Activated B cell treated with CpG ODN at 0.5 μM for 24 hours (primary cell): ENCODE measurements around the gene GSN. TPM values are rescaled to one million over a fixed set of nuclear protein-coding genes. Genes with fewer than 3 reads are reported as not detected.
A peak's percentile ranks its signal among the peaks of the same experiment; 100 is the strongest.

Source experiments
- ATAC-seq: fragments of 200-7000 bp; cut with Tn5 transposase; one replicate; pipeline ENCODE4 v1.10.0; 2021; ENCODE audit warnings: low read depth, mild to moderate bottlenecking, moderate library complexity
- CTCF ChIA-PET: fragments of 350-600 bp; sonication (Branson Sonifier 250); formaldehyde crosslinking; loops from one replicate; lab custom pipeline; 2021; ENCODE audit warnings: antibody characterized with exemption; lab: Charles Lee
- POLR2A ChIA-PET: fragments of 350-600 bp; sonication (Branson Sonifier 250); formaldehyde crosslinking; loops from one replicate; lab custom pipeline; 2021; ENCODE audit warnings: antibody characterized with exemption; lab: Charles Lee
- DNase-seq: peaks from one replicate; pipeline ENCODE4 v3.0.0; 2022
- H3K27ac Mint-ChIP-seq: one replicate; pipeline ENCODE4 v1.8.0; 2020; ENCODE audit warnings: mixed read lengths
- H3K27me3 Mint-ChIP-seq: one replicate; pipeline ENCODE4 v1.8.0; 2021; ENCODE audit warnings: mixed read lengths
- H3K36me3 Mint-ChIP-seq: one replicate; pipeline ENCODE4 v1.8.0; 2021; ENCODE audit warnings: low read depth, mixed read lengths
- H3K4me1 Mint-ChIP-seq: one replicate; pipeline ENCODE4 v1.8.0; 2021; ENCODE audit warnings: mixed read lengths
- H3K4me3 Mint-ChIP-seq: one replicate; pipeline ENCODE4 v1.8.0; 2020; ENCODE audit warnings: mild to moderate bottlenecking, mixed read lengths
- H3K9me3 Mint-ChIP-seq: one replicate; pipeline ENCODE4 v1.8.0; 2020; ENCODE audit warnings: mixed read lengths
- intact Hi-C: fragments of 100-400 bp; cut with micrococcal nuclease; formaldehyde crosslinking; loops from one replicate; pipeline ENCODE4 v1.15.1; 2024
- total RNA-seq: library from RNA; stranded (reverse); gene quantifications from 2 replicates; pipeline ENCODE4 v1.2.3, GENCODE V29; 2022
- TF ChIP-seq, protein P1 (sequence below): fragments of 200-600 bp; IDR thresholded peaks from one replicate; pipeline ENCODE4 v1.8.0; 2022; ENCODE audit warnings: antibody characterized with exemption, mild to moderate bottlenecking

Gene GSN
- total RNA-seq, 1 donor from 2014 or later, result 26.5 TPM

DNA sequence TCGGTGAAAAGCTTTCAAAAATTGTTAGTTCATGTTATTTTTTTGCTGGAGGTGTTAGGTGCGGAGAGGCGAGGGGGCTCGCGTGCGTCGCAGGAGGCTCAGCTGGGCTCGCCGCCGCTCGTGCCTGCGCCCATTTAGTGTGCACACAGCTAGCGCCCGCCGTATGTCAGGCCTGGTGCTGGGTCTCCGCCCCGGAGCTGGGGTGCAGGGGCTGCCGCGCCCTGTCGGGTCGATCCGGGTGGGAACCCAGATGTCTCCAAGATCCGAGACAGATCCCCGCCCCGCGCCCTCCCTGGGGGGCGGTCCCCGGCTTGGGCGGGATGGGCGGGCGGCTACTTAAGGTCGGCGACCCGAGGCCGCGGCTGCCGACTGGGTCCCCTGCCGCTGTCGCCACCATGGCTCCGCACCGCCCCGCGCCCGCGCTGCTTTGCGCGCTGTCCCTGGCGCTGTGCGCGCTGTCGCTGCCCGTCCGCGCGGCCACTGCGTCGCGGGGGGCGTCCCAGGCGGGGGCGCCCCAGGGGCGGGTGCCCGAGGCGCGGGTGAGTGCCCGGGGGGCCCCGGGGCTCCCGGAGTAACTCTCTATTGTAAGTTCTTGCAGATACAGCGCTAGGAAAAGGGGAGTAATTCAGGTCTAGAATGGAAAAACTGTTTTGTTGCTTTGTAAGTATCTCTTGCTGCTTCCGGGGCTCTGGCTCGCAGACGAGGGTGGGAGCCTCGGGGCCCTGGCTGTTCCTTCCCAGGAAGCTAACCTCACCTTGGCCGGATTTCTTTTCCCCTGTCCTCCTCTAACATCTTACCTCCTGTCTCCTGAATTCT, 31.7 kb downstream of the GSN start:
- peak; percentile 49 for DNase-seq
- intact Hi-C loops, result loop anchor here (5.0 kb wide), 1 partner anchor 87 kb away; no protein-coding TSS in a partner anchor
- CTCF ChIA-PET, result interaction anchor here (1.5 kb wide), 1 partner anchor 20 kb away, joined by 9 read pairs; no protein-coding TSS in a partner anchor

DNA sequence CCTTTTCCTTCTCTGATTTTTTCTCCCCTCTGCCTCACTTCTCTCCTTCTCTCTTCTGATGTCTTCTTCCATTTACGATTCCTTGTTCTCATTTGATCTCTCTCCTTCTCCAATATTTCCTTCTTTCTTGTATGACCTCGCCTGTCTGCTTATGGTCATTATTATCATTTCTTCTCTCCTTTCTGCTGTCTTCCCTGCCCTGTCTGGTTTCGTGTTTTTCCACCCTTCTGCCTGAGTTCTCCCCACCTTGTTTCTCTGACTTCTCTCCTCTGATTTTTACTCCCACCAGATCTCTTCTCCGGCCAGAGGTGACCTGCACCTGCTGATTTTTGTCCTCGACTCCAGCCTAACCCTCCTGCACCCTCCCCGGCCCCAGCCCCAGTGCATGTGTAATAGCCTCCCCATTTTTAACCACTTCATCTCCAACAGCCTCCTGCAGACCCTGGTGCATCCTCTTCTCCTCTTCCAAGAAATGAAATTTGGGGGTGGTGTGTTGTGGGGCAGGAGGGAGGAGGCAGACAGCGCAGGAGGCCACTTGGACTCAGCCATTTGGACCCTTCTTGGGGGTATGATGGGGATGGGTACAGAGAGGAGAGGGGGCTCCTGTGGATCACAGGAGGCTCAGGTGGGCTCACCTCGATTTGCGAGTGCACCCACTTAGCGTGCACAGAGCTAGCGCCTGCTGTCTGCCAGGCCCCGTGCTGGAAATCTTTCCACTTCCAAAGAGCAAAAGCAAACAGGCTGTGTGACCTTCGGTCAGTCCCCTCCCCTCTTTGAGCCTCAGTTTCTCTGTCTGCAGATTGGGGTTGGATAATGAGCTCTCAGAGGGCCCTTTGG, 32.5 kb downstream of the GSN start:
- ChIA-PET CTCF (no interaction called here), POLR2A (no interaction called here)
- peaks cover 27% of the 10 kb centered on the region for H3K4me1 Mint-ChIP-seq
- H3K36me3 Mint-ChIP-seq, result peaks cover 15% of the 10 kb centered on the region
- DNase-seq (no peak), ATAC-seq (no peak)
- no peak overlapping the region for H3K27ac Mint-ChIP-seq
- peak overlapping the region; percentile 88 for H3K4me3 Mint-ChIP-seq
- intact Hi-C loops, result no loop called here
- no peaks in the 10 kb centered on the region for H3K9me3 Mint-ChIP-seq
- H3K27me3 Mint-ChIP-seq, result peaks cover 5% of the 10 kb centered on the region
- TF ChIP-seq, protein P1, sequence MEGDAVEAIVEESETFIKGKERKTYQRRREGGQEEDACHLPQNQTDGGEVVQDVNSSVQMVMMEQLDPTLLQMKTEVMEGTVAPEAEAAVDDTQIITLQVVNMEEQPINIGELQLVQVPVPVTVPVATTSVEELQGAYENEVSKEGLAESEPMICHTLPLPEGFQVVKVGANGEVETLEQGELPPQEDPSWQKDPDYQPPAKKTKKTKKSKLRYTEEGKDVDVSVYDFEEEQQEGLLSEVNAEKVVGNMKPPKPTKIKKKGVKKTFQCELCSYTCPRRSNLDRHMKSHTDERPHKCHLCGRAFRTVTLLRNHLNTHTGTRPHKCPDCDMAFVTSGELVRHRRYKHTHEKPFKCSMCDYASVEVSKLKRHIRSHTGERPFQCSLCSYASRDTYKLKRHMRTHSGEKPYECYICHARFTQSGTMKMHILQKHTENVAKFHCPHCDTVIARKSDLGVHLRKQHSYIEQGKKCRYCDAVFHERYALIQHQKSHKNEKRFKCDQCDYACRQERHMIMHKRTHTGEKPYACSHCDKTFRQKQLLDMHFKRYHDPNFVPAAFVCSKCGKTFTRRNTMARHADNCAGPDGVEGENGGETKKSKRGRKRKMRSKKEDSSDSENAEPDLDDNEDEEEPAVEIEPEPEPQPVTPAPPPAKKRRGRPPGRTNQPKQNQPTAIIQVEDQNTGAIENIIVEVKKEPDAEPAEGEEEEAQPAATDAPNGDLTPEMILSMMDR, result no peak

More for the DNA sequence above, 31.7 kb downstream of the GSN start:
- peak; percentile 67 for ATAC-seq
- Mint-ChIP-seq H3K36me3 (peaks cover 16% of the 10 kb centered on the region), H3K27me3 (peaks cover 5% of the 10 kb centered on the region), H3K9me3 (no peaks in the 10 kb centered on the region), H3K27ac (no peak overlapping the region), H3K4me3 (peak overlapping the region; percentile 88), H3K4me1 (peaks cover 27% of the 10 kb centered on the region)
- POLR2A ChIA-PET, result interaction anchor here (1.1 to 1.6 kb wide), 2 partner anchors 12 to 31 kb away, joined by 3 to 5 read pairs; partner anchors contain the start of gene GSN
- TF ChIP-seq, protein P1, result no peak

DNA sequence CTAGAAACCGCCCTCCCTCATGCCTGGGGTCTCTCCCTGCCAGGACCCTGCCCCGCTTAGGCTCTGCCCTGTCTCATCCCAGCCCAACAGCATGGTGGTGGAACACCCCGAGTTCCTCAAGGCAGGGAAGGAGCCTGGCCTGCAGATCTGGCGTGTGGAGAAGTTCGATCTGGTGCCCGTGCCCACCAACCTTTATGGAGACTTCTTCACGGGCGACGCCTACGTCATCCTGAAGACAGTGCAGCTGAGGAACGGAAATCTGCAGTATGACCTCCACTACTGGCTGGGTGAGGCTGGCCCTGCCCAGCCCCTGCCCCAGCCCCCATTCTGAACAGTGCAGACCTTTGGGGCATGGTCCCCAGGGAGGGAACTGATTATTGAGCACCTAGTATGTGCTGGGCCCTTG, 33.9 kb downstream of the GSN start:
- no peaks in the 10 kb centered on the region for H3K9me3 Mint-ChIP-seq
- intact Hi-C loops, result no loop called here
- POLR2A ChIA-PET, result interaction anchor here (0.6 kb wide), 1 partner anchor 72 kb away, joined by 3 read pairs; no protein-coding TSS in a partner anchor
- CTCF ChIA-PET, result no interaction called here
- TF ChIP-seq, protein P1, result no peak
- no peak overlapping the region for H3K27ac Mint-ChIP-seq
- H3K4me1 Mint-ChIP-seq, result peaks cover 27% of the 10 kb centered on the region
- peaks cover 5% of the 10 kb centered on the region for H3K27me3 Mint-ChIP-seq
- no peak for DNase-seq
- H3K4me3 Mint-ChIP-seq, result no peak overlapping the region
- ATAC-seq, result no peak
- peaks cover 15% of the 10 kb centered on the region for H3K36me3 Mint-ChIP-seq

DNA sequence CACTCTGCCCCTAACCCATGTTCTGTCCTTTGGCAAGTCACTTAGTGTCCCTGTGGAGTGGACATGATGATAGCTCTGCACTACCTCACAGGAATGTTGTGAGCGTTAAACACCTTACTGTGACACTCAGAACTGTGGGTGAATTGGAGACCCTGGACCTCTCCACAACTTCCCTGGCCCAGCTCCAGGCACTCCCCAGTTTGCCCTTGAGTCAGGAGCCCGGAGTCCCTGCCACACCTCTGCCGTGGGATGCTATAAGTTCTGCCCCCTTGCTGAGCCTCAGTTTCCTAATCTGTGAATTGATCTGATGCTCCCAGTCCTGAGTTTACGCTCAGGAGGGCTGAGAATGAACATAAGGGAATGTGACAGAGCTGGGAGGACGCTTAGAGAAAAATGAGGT, 34.4 kb downstream of the GSN start:
- ChIA-PET CTCF (no interaction called here), POLR2A (interaction anchor here (0.6 kb wide), 1 partner anchor 72 kb away, joined by 3 read pairs; no protein-coding TSS in a partner anchor)
- Mint-ChIP-seq H3K9me3 (no peaks in the 10 kb centered on the region), H3K27ac (no peak overlapping the region), H3K27me3 (peaks cover 5% of the 10 kb centered on the region), H3K36me3 (peaks cover 15% of the 10 kb centered on the region), H3K4me3 (no peak overlapping the region), H3K4me1 (peaks cover 26% of the 10 kb centered on the region)
- no peak for DNase-seq
- TF ChIP-seq, protein P1, result no peak
- ATAC-seq, result no peak
- intact Hi-C loops, result no loop called here
